ENCODE measurements around the gene HAT1.
"Not testable (repeated sequence)": the region's sequence is repeated elsewhere in the genome, so short reads cannot be mapped to it uniquely, and the experiment has no call there.

The HAT1 gene, protein sequence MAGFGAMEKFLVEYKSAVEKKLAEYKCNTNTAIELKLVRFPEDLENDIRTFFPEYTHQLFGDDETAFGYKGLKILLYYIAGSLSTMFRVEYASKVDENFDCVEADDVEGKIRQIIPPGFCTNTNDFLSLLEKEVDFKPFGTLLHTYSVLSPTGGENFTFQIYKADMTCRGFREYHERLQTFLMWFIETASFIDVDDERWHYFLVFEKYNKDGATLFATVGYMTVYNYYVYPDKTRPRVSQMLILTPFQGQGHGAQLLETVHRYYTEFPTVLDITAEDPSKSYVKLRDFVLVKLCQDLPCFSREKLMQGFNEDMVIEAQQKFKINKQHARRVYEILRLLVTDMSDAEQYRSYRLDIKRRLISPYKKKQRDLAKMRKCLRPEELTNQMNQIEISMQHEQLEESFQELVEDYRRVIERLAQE

DNA sequence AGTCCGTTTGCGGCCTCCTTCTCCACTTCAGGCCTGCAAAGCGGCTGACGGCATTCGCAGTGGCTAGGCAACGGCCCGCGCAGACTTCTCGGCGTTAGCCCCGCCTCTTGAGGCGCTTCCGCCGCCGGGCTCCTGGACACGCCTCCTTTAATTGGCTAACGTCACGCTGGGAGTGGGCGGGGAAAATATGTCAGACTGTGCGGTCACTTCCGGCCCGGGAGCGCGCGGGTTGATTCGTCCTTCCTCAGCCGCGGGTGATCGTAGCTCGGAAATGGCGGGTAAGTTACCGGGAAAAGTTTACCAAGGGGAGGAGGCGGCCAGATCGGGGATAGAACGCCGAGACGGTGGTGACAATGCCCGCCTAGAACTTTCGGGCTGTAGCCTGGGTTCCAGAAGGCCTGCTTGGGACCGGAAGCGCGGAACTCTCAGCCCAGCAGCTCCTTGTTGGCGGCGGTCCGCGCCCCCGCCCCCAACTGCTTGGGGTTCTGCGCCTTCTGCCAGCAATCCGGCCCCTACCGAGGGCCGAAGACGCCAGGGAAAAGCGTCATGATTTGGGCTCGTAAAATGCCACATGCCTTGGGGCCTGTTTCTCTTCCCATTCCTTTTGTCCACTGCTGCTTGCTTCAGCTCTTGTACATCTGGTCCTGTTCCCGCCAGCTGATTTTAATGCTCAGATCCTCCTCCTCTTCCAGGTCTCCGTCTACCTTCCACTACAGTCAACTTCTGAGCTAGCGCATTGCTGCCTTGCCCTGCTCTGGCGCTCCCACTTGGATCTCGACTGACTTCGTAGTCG is at the start of gene HAT1:
Gene HAT1 (plus strand): TSS at position 232 of the 793 bp plus-strand sequence. CDS start 40 bp downstream, at position 272.
- peak; percentile 98 for DNase-seq

DNA sequence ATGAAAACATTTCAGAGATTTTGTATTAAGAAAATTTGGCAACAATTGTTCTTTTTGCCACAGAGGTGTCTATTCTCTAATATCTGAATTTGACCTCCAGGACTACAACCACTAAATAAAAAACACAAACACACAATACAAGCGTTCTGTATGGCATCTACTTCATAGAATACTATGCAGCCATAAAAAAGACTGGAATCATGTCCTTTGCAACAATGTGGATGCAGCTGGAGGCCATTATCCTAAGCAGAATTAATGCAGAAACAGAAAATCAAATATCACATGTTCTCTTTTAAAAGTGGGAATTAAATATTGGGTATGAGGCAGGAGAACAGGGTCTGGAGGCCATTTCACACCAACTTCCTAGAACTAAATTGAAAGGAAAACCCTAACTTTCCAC is 47.7 kb upstream of the HAT1 start:
- DNase-seq: no peak

DNA sequence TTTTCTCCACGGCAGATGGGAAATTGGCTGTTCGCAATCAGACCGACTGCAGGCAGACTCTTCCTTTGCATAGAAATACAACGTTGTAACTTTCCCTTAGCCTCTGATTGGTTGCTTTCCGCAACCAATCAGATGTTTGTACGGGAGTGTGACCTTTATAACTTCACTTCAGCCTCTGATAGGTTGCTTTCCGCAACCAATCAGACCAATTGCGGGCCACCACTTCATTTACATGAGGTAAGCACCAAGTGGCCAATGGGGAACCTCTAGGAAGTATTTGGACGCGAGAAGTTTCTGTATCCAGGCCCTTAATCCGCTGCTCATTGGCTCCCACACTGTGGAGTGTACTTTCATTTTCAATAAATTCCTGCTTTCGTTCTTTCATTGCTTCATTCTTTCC is 47.3 kb upstream of the HAT1 start:
- no peak for DNase-seq

DNA sequence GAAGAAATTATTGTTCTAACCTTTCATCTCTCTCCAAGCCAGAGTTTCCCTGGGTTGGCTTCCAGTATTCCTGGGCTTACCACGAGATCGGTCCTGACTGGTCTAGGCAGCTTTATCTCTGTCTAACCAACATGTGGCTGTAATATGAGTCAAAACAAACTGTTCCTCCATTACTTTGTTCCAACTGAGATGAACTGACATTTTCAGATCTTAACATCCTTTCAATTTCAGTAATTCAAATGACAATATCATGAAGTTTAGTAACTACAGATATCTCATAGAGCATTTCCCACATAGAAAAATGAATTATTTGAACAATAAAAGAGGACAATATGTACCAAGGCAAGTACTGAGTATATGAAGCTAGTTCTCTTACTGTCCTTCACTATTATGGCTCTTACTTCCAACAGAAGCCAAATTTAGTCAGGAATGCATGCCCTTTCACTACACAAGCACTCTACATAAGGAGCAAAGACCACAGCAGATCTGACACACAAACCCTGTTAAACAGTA is 43.7 kb upstream of the HAT1 start:
- no peak for DNase-seq

DNA sequence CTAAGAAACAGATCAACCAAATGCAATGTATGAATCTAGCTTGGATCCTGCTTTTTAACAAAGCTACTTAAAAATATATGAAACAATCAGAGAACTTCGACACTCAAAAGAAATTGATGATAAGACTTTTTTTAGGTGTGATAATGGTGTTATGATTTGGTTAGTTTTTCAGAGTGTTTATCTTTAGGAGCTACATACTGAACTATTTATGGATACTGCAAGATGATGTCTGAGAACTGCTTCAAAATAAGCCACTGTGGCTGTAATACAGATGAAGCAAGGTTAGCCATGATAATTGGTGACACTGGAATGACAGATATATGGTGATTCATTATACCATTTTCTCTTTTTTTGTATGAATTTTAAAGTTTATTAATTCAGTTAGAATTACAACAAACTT is 42.4 kb upstream of the HAT1 start:
- DNase-seq: no peak

DNA sequence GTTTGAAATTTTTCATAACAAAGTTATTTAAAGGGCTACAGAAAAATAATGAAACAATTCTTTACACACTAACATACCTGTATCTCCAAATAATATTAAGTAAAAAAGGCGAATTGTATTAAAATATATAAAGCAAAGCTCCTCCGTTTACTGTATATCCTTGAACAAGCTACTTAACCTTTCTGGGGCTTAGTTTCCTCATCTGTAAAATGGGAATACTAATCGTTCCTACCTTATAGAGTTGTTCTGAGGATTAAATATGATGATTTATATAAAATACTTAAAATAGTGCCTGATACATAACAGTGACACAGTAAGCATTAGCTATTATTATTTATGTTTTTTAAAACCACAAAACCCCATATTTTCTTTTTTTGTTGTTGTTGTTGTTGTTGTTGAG is 41.5 kb upstream of the HAT1 start:
- DNase-seq: no peak

DNA sequence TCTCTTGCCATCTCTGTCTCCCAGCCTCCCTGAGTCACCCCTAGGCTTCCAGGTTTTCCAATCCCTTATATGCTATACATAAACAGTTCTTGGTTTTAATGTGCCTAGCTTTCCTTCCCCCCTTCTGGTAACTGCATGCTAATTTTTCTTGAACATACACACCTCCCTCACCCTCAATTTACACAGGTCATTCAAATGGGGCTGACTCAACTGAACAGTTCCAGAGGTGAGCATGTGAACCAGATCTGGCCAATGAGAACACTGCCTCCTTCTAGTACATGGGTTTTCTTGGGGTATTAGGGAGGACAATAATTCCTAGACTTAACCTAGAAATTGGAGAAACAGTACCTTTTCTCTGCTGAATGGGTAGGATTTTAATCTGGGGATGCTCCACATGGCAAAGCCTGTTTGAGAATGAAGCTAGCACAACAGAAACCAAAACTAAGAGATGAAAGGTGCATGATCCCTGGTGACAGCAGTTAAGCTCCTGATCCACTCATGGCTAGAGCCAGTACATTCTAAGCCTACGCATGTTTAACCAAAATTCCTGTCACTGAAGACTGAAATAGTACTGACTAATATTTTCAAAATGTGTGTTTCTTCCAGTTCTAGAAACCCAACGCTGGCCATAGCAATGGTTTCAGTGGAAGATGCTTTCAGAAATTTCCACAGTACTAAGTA is 40.0 kb upstream of the HAT1 start:
- DNase-seq: no peak

DNA sequence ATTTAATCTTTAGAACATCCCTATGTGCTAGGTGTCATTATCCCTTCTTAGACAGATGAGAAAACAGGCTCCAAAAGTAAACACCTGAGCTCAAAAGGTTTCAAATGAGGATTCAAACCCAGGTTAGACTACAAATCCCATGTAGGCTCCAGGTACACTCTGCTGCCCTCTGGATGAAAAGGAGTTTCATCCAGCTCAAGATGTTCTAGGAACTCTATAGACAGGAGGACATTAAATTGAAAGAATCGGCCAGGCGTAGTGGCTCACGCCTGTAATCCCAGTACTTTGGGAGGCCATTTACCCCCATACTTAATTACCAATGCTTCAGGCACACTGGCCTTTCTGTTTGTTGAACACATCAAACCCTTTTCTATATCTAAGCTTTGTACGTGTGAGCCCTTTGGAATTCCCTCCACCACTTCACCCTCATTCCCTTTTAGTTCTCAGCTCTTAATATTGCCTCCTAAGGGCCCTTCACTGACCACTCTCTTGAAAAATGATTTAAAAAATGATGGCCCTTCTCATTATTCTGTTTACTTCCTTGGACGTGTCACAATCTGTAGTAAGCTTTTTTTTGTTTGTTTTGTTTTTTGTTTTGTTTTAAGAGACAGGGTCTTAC is 38.9 kb upstream of the HAT1 start:
- no peak for DNase-seq

DNA sequence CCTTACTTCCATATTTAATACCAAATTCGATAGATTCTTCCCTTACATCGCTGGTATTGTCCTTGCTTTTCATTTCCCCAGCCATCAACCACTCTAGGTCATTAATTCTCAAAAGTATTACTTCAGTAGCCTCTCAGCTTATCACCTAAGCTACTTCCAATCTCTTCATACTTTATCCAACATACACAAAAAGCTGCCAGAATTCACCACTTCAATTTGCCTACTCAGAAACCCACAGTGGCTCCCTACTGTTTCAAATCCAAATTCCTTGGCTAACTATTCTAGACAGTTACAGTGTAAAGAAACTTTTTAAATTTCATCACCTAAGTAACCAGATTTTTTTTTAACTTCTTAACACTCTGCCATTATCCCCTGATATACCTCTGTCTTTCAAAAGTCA is 32.9 kb upstream of the HAT1 start:
- DNase-seq: no peak

DNA sequence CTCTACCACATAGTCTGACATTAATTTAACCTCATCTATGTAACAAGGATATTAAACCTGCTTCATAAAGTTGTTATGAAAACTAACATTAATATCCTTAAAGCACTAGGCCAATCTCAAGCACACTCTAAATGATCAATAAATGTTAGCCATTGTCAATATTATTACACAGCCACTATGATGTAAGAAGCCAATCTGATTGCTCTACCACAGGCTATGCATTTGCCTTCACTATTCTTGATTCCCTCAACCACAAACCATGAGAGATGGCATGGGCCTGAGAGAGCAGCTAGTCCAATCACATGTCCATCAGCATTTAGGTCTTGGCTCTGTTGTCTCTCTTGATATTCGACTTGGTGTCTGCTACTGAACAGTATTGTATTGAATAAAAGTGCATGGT is 32.5 kb upstream of the HAT1 start:
- DNase-seq: no peak

DNA sequence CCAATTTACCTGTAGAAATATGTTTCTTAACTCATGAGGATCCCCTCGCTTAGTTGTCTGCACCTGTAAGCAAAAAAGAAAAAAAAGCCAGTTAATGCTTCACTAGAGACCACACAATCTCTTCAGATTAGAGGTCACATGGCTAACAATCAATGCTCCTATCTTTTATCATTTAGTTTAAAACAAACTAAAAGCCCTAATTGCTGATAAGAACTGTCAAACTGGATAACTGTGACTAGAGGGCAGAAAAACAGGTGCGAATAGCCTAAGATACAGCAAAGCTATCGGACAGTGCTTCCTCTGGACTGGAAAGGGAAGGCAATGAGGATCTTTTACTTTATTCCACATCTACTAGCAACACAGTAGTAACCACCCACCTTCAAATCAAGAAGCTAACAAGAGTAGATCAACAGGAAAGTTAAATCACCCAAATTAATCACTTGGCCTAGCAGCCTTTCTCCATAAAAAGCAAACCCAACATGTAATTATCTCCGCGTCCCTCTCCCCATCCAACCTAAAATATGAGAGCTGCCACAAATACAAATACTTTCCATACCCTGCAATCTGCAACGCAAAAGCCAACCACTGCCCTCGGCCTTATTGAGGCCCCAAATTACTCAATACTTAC is 29.0 kb upstream of the HAT1 start:
- DNase-seq: no peak

DNA sequence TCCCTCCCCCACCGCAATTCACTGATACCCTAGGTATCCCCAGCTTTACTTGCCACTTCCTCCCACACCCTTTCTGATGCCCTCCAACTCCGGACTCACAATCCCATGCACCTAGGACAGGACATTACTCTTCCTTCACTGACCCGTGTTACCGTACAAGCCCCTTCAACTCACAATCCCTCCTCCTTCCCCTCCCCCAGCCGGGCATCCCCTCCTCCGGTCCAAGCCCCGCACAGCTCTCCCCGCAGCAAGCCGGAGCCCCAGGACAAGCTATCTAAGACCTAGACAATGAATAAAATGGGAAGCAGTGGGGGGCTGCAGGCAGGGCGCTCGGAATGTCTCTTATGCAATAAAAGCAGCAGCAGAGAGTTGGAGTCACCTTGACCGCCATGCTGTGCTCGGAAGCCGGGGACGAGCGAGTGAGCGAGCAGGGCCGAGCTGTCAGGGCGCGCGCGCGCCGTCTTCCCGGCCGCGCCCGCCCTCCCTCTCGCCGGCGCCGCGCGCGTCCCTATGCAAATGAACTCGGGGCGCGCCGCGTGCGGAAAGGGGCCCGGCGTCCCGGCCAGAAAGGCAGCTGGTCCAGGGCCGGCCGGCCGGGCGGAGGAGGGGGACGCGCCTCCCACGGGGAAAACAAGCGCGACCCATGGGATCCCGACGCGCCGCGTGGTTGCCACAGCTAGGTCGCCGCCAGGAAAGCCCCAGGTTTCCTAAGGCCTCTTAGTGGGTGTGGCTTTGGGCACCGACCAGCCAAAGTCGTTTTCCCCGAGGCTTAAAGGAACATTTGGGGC is 28.2 kb upstream of the HAT1 start, which contains the start of gene SLC25A12:
Gene SLC25A12 (minus strand): TSS at position 421 of the 788 bp plus-strand sequence. CDS start 30 bp downstream, at position 391.
- DNase-seq: peak; percentile 85

DNA sequence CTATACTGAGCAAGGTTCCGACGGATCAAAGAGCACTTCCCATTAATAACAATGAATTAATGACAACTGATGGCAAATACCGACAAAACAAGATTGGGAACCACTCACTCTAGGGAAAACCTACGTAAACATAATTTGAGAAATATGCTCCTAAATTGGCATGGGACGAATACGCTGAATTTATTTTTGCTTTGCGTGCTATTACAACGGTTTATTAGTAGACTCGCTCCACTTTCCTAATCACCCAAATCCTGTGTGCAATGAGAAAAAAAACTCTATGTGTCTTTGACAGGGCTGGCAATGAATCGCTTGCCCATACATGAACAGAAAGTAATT is 27.7 kb upstream of the HAT1 start:
- no peak for DNase-seq

DNA sequence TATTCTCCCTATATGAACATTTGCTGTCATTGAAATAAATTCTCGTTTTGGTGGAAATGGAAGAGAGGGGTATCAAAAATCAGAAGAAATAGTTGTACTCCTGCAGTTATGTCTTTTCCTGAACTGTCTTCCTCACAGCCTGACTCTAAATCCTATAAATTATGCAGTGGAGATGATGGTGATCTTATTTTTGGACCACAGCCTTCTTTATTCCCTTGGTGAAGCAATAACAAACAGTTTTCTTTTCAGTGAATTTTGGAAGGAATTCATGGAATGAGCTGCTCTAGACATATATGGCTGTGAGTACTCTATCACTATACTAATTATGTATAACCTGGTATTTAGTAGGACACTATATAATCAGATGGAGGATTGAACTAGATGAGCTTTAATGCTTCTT is 26.5 kb upstream of the HAT1 start:
- DNase-seq: no peak

DNA sequence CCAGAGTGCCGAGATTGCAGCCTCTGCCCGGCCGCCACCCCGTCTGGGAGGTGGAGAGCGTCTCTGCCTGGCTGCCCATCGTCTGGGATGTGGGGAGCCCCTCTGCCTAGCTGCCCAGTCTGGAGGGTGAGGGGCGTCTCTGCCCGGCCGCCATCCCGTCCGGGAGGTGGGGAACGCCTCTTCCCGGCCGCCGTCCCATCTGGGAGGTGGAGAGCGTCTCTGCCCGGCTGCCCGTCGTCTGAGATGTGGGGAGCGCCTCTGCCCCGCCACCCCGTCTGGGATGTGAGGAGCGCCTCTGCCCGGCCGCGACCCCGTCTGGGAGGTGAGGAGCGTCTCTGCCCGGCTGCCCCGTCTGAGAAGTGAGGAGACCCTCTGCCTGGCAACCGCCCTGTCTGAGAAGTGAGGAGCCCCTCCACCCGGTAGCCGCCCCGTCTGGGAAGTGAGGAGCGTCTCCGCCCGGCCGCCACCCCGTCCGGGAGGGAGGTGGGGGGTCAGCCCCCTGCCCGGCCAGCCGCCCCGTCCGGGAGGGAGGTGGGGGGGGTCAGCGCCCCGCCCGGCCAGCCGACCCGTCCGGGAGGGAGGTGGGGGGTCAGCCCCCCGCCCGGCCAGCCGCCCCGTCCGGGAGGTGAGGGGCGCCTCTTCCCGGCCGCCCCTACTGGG is 22.5 kb upstream of the HAT1 start:
- not testable (repeated sequence) for DNase-seq

DNA sequence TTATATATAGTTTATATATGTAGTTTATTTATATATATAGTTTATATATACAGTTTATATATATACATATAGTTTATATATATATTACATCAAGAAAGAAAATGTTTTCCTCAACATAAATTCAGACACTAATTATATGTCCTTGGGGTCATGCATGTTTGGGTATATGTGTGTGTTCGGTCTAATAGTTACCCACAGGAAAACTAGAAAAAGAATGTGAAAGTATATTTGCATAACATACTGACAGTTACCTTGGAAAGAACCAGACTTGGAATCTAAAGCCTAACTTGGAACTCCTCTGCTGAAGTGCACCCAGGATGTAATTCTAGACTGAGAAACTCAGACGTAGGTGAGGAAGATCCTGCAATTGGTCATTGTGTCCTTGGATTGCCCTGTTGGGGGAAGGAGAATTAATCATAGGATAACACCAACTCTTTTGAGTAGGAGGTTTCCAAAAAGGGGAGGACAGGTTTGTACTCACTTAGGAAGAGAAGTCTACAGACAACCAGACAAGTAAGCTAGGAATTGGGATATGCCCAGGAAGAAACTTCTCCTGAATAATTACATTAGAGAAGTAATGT is 19.3 kb upstream of the HAT1 start:
- no peak for DNase-seq

DNA sequence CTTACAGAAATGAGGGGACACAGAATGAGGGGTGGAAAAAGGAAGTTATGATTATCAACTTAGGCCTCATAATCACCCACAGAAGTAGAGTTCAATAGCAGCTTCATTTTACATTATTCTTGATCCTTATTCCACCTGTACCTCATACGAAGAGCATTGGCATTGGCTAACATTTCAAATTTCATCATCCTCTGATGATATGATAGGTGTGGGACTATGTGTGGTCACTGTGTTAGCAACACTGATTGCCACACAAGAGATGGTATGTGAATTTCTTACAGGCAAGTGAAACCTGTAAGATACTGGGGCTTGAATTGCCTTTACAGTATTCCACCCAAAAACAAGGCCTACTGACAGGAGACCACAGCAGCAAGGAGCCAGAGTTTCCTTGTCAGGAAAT is 14.0 kb upstream of the HAT1 start:
- no peak for DNase-seq

DNA sequence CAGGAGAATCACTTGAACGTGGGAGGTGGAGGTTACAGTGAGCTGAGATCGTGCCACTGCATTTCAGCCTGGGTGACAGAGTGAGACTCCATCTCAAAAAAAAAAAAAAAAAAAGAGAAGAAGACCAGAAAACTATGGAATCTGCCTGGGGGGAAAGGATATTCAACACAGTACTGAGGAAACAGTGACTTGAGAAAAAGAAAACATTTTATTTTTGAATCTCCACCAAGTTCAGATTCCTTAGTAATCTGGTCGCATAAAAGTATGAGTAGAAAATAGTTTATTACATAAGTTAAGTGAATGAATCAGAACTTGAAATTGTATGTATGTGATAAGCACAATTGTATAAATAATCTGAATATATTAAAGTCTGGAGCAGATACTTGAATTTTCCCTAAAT is 13.0 kb upstream of the HAT1 start:
- DNase-seq: no peak

DNA sequence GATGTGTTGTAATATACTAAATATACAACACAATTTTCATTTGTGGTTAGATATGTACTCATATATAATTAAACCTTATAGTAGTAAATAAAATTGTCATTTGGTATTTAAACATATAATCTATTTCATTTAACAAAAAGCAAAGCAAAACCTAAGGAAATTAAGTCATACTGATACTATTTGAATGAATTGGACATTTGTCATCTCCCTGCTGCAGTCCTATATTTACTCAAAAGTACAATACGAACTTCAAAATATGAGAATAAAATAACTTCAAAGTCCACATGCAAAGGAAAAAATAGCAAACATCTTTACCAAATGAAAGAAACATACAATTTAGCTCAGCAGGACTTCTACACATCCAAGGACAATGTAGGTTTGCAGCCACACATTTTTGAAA is 11.8 kb upstream of the HAT1 start:
- no peak for DNase-seq

DNA sequence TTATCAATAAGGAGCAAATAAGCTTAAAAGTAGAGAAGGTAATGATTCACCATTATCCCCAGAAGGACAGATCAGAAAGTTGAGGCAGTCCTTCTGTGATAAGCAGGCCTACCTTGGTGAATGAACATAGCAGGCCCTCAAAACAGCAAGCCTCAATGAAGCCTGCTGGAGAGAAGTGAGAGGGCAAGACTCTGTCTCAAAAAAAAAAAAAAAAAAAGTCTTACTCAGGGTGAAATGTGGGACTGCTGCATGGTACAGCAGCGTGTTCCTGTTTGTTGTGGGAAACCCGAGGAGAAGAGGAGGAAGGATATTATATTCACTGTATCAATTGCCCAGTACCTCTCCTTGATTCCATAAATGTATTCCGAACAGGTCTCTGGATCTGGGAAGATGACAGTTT is 8.7 kb upstream of the HAT1 start:
- DNase-seq: no peak

DNA sequence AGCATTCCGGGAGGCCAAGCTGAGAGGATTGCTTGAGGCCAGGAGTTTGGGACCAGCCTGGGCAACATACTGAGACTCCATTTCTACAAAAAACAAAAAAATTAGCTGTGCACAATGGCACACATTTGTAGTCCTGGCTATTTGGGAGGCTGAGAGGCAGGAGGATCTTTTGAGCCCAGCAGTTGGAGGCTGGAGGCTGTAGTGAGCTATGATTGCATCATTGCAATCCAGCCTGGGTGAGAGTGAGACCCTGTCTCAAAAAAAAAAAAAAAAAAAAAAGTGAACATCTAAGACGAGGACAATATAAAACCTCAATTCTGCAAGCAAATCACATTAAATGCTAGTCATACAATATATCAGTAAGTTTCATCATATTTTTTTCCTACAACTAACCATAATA is 2.8 kb upstream of the HAT1 start:
- DNase-seq: no peak
